Esophagus muscularis mucosa (tissue), 3 donors: ENCODE data around the gene MICU1.

ENCODE experiments used
- CTCF ChIP-seq, 3 experiments: fragments of 200-600 bp in 2 of 3; fragments of 450-650 bp in 1 of 3; sonication (generic) in 2 of 3; IDR thresholded peaks; one replicate each; pipeline ENCODE4 v1.5.1; 2017 to 2019; ENCODE audit warnings: antibody characterized with exemption in 3 of 3, mild to moderate bottlenecking in 2 of 3, moderate library complexity in 1 of 3
- POLR2AphosphoS5 ChIP-seq, 2 donors: sonication (generic); formaldehyde crosslinking; IDR thresholded peaks; one replicate each; pipeline ENCODE4 v1.6.1; 2017; ENCODE audit warnings: antibody characterized with exemption in 2 of 2

GRCh38 chr10:72417971-72418370 lies 207.9 kb downstream of the MICU1 start:
- TF ChIP-seq CTCF (IDR thresholded peaks at IDR 0.05) (no peak), POLR2AphosphoS5 (IDR thresholded peaks at IDR 0.05) (no peak)
